HEK293T (cell line): Measurements from ENCODE around the gene DOCK10.

Experiments used
- CTCF ChIA-PET: fragments of 350-600 bp; formaldehyde crosslinking; extraction: SDS; loops from one replicate; lab custom pipeline; 2021; ENCODE audit warnings: antibody characterized with exemption, inconsistent platforms; lab: Yijun Ruan, JAX
- POLR2A ChIA-PET: fragments of 350-600 bp; formaldehyde crosslinking; extraction: SDS; loops from one replicate; lab custom pipeline; 2020; ENCODE audit warnings: antibody characterized with exemption, inconsistent platforms; lab: Yijun Ruan, JAX
- DNase-seq: peaks from one replicate; pipeline ENCODE4 v3.0.0; 2012; ENCODE audit warnings: mixed read lengths; ENCODE audit errors: extremely low spot score
- ARNT ChIP-seq: fragments of 450-650 bp; IDR thresholded peaks from 2 replicates; pipeline ENCODE4 v1.6.1; 2017; ENCODE audit warnings: mild to moderate bottlenecking
- BHLHE40 ChIP-seq: fragments of 450-650 bp; IDR thresholded peaks from 2 replicates; pipeline ENCODE4 v1.6.1; 2016; ENCODE audit warnings: mild to moderate bottlenecking, moderate library complexity, borderline replicate concordance
- CTBP1 ChIP-seq: fragments of 450-650 bp; IDR thresholded peaks from 2 replicates; pipeline ENCODE4 v1.6.1; 2016; ENCODE audit warnings: borderline replicate concordance
- ELF4 ChIP-seq: fragments of 450-650 bp; IDR thresholded peaks from 2 replicates; pipeline ENCODE4 v1.6.1; 2017; ENCODE audit warnings: antibody characterized with exemption
- FOXA1 ChIP-seq: fragments of 450-650 bp; IDR thresholded peaks from 2 replicates; pipeline ENCODE4 v1.6.1; 2016; ENCODE audit warnings: mild to moderate bottlenecking
- FOXK2 ChIP-seq: fragments of 450-650 bp; IDR thresholded peaks from 2 replicates; pipeline ENCODE4 v1.6.1; 2016; ENCODE audit warnings: mild to moderate bottlenecking
- FOXM1 ChIP-seq: fragments of 450-650 bp; IDR thresholded peaks from 2 replicates; pipeline ENCODE4 v1.6.1; 2017; ENCODE audit warnings: mild to moderate bottlenecking, borderline replicate concordance
- HDGF ChIP-seq: fragments of 450-650 bp; IDR thresholded peaks from 2 replicates; pipeline ENCODE4 v1.6.1; 2017; ENCODE audit warnings: antibody characterized with exemption, borderline replicate concordance
- L3MBTL2 ChIP-seq: fragments of 450-650 bp; conservative IDR thresholded peaks from 2 replicates; pipeline ENCODE4 v1.6.1; 2016; ENCODE audit warnings: mild to moderate bottlenecking
- LEF1 ChIP-seq: fragments of 450-650 bp; IDR thresholded peaks from 2 replicates; pipeline ENCODE4 v1.6.1; 2017; ENCODE audit warnings: mild to moderate bottlenecking, borderline replicate concordance
- NFRKB ChIP-seq: fragments of 450-650 bp; IDR thresholded peaks from 2 replicates; pipeline ENCODE4 v1.6.1; 2016; ENCODE audit warnings: mild to moderate bottlenecking, moderate library complexity
- SP1 ChIP-seq: fragments of 450-650 bp; IDR thresholded peaks from 2 replicates; pipeline ENCODE4 v1.6.1; 2017
- SUZ12 ChIP-seq: fragments of 450-650 bp; IDR thresholded peaks from 2 replicates; pipeline ENCODE4 v1.6.1; 2016; ENCODE audit warnings: mild to moderate bottlenecking
- TARDBP ChIP-seq: fragments of 450-650 bp; IDR thresholded peaks from 2 replicates; pipeline ENCODE4 v1.6.1; 2016
- ZNF384 ChIP-seq: fragments of 450-650 bp; IDR thresholded peaks from 2 replicates; pipeline ENCODE4 v1.6.1; 2016
- TF ChIP-seq, protein P1 (sequence below): fragments of 450-650 bp; IDR thresholded peaks from 2 replicates; pipeline ENCODE4 v1.6.1; 2016

Gene DOCK10

DNA sequence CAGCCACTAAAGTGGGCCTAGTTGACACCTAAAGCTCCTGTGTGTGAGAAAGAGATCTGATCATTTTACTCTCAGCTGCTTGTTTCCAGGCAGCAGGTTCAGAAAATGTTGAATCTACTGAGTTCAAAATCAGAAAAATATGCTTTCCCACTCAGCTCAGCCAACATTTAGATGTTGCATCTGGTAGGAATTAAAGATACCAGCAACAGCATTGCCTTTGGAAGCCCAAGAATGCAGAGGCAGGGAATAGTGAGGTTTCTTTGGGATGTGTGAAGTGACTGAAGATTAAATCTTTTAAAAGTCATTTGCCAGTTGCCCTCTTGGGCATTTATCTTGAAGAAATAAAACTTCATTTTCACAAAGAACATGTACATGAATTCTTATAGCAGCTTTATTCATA is 33.9 kb upstream of the DOCK10 start:
- TF ChIP-seq FOXM1 = no peak
- TF ChIP-seq SUZ12 = no peak
- TF ChIP-seq ELF4 = no peak
- TF ChIP-seq FOXK2 = no peak
- TF ChIP-seq, protein P1, sequence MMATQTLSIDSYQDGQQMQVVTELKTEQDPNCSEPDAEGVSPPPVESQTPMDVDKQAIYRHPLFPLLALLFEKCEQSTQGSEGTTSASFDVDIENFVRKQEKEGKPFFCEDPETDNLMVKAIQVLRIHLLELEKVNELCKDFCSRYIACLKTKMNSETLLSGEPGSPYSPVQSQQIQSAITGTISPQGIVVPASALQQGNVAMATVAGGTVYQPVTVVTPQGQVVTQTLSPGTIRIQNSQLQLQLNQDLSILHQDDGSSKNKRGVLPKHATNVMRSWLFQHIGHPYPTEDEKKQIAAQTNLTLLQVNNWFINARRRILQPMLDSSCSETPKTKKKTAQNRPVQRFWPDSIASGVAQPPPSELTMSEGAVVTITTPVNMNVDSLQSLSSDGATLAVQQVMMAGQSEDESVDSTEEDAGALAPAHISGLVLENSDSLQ = no peak
- TF ChIP-seq BHLHE40 = no peak
- TF ChIP-seq CTBP1 = no peak
- TF ChIP-seq NFRKB = no peak
- TF ChIP-seq HDGF = no peak
- no peak for TF ChIP-seq L3MBTL2
- no peak for TF ChIP-seq ZNF384
- TF ChIP-seq ARNT = no peak
- no peak for TF ChIP-seq TARDBP
- TF ChIP-seq LEF1 = no peak
- no peak for TF ChIP-seq FOXA1
- TF ChIP-seq SP1 = no peak
- CTCF ChIA-PET = no interaction called here
- no peak for DNase-seq
- POLR2A ChIA-PET = no interaction called here

DNA sequence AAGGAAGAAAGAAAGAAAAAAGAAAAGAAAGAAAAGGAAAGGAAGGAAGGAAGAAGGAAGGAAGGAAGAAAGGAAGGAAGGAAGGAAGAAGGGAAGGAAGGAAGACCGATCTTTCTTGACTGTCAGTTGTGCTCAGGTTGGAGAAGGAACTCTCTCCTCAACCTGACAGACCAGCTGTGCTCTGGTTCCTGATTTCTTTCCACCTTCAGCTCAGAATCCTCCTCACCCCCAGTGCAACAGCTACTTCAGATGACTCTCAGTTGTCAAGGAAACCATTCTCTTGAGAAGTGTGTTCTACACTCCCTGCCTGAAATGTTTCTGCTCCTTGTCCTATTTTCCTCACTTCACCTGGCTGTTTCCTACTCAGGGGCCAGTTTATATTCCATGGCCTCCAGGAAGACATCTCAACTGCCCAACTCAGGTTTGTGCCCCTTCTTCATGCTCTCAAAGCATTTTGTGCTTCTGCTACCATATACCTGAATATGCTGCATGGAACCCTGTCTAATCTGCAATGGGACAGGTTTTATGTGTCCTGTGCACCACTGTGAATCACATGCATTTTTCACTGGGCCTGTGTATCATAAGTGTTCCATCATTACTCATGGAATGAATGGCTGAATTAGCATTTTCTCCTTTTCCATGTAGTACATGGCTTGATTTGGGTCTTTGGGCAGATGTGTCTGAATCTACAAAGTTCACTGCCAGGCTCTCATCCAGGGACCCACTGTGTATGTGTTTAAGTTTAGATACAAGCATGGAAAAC is 32.8 kb upstream of the DOCK10 start:
- TF ChIP-seq ELF4 = no peak
- no peak for TF ChIP-seq HDGF
- TF ChIP-seq, protein P1 = no peak
- TF ChIP-seq SUZ12 = no peak
- no peak for TF ChIP-seq NFRKB
- TF ChIP-seq SP1 = no peak
- TF ChIP-seq L3MBTL2 = no peak
- no peak for TF ChIP-seq ZNF384
- no peak for TF ChIP-seq CTBP1
- no peak for TF ChIP-seq BHLHE40
- TF ChIP-seq LEF1 = no peak
- TF ChIP-seq FOXA1 = no peak
- no peak for TF ChIP-seq ARNT
- no peak for TF ChIP-seq FOXK2
- ChIA-PET POLR2A (no interaction called here), CTCF (no interaction called here)
- DNase-seq = no peak

DNA sequence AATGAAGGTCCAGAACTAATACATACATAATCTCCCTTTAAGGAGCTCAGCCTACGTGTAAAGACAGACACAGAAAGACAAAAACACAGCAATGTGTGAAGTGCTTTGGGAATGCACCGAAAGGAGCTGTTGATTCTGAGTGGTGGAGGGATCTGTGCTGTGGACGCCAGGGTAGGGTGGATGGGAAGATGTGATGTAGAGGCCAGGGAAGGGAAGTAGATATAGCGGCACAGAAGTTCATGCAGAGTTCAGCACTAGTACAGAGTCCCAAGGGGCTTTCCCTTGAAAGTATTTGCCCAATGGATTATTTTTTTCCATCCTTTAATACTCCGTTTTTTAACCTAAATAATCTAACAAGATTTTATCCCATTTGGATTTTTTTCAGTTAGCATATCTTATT is 32.1 kb upstream of the DOCK10 start:
- ChIA-PET CTCF (no interaction called here), POLR2A (no interaction called here)
- TF ChIP-seq FOXK2 = no peak
- TF ChIP-seq TARDBP = no peak
- TF ChIP-seq FOXM1 = no peak
- TF ChIP-seq ELF4 = no peak
- no peak for TF ChIP-seq HDGF
- no peak for TF ChIP-seq NFRKB
- TF ChIP-seq, protein P1 = no peak
- TF ChIP-seq SP1 = no peak
- no peak for TF ChIP-seq ARNT
- TF ChIP-seq LEF1 = no peak
- no peak for TF ChIP-seq ZNF384
- no peak for TF ChIP-seq L3MBTL2
- TF ChIP-seq FOXA1 = no peak
- TF ChIP-seq SUZ12 = no peak
- TF ChIP-seq BHLHE40 = no peak
- DNase-seq = no peak

DNA sequence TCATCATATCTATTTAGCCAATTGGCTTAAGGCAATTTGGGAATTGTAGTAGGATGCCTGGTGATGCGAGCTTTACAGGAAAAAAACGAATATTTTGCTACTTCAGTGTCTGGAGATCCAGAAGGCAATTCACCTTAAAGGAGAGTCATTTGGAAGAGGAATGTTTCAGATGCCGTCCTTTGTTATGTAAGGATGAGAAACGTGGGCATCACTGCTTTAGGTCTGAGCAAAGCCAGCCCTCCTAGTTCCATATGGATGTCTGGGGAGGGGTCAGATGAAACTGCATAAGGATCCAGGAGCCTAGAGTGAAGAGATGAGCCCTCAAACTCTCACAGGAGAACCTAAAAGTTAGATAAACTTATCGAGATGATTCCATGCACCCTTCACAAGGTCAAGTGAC is 30.9 kb upstream of the DOCK10 start:
- ChIA-PET POLR2A (no interaction called here), CTCF (no interaction called here)
- TF ChIP-seq FOXA1 (no peak), ELF4 (no peak), NFRKB (no peak), FOXK2 (no peak), CTBP1 (no peak), ZNF384 (no peak), L3MBTL2 (no peak), SUZ12 (no peak)
- no peak for DNase-seq

DNA sequence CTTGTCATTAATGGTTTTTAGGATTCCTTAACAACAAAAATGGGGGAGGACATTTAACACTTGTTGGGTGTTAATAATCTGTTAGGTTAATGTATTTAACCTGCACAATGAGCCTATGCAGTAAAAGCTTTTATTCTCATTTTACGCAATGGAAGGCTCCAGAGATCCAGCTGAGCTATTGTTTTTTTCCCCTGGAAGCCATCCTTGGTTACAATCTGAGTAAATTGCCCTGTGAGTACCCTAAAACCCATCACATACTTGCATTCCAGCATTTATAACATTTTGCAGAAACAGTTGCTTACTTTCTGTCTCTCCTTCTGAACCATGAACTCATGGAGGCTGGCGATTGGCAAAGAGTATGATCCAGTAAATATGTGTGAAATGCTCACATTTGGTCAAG is 30.2 kb upstream of the DOCK10 start:
- CTCF ChIA-PET = no interaction called here
- TF ChIP-seq LEF1 (no peak), BHLHE40 (no peak), L3MBTL2 (no peak), SUZ12 (no peak), TARDBP (no peak), ARNT (no peak), CTBP1 (no peak), ELF4 (no peak), FOXM1 (no peak), NFRKB (no peak), FOXK2 (no peak), HDGF (no peak), FOXA1 (no peak)
- POLR2A ChIA-PET = no interaction called here
- no peak for DNase-seq

DNA sequence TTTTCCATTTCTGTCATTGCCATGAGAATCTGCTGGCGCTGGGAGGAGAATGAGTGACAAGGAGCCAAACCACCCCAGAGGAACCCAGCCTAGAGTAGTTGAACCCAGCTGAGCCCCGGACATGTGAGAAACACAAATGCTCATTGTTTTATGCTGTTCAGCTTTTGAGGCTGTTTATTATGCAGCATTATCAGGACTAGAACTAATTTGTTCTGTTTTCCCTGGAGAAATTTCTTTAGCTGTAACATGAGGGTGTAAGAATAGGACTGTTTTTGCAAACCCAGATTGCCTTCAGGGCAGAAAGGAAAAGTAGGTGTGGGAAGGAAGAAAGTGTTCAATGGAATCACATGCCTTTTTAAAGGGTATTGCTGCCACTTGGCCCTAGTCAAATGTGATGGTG is 28.5 kb upstream of the DOCK10 start:
- TF ChIP-seq ELF4 (no peak), FOXM1 (no peak), CTBP1 (no peak)
- DNase-seq = no peak
- ChIA-PET CTCF (no interaction called here), POLR2A (no interaction called here)
